Measurements from ENCODE around the gene TRAPPC10.

GRCh38 chr21:44006656-44007055 lies 5.5 kb upstream of the TRAPPC10 start:
- TF ChIP-seq POLR2A (IDR thresholded peaks at IDR 0.05; ENCODE audit: low read length) (no peak), GATA1 (IDR thresholded peaks at IDR 0.05; ENCODE audit: low read depth, low read length) (no peak)

All from erythroblast (primary cell).